Measurements from ENCODE around the gene TRIP12. TPM values are rescaled to one million over a fixed set of nuclear protein-coding genes. Genes with fewer than 3 reads are reported as not detected.

TRIP12 gene
- total RNA-seq, 1 experiment from 2014 or later = 166 TPM

DNA sequence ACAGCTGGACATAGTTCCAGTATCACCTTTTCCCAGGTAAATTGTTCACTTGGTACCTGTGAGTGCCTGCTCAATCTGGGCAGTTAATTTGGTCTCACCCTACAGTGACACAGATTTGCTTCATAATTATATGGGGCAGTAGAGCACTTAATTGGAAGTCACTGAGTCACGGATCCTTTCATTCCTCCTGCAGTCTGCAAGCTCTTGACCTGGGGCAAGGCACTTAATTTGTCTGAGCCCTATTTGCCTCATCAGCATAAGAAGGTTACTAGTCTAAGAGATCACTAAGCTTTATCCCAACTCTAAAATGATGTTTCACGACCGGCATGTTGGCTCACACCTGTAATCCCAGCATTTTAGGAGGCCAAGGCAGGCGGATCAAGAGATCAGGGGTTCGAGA, 9.4 kb upstream of the TRIP12 start:
- Histone ChIP-seq H3T11ph (ENCODE audit: low read length) (no peak overlapping the region), H3K27ac (ENCODE audit: insufficient read length, low read depth, low read length) (no peak overlapping the region), H2AK5ac (ENCODE audit: insufficient read length, low read length) (no peak overlapping the region), H3K4me1 (ENCODE audit: insufficient read depth, low read length) (no peaks in the 10 kb centered on the region), H2AFZ (ENCODE audit: low read length) (no peak overlapping the region), H2BK120ac (ENCODE audit: low read depth, low read length, poor library complexity, severe bottlenecking) (no peak overlapping the region), H4K91ac (ENCODE audit: insufficient read length, low read depth, low read length) (no peak overlapping the region), H3K79me1 (ENCODE audit: insufficient read depth, low read depth, low read length, poor library complexity, severe bottlenecking) (no peaks in the 10 kb centered on the region), H3K56ac (ENCODE audit: insufficient read length, low read depth, low read length) (no peak overlapping the region), H3K18ac (ENCODE audit: insufficient read length, low read depth, low read length) (no peak overlapping the region), H2BK20ac (ENCODE audit: low read depth, low read length, poor library complexity, severe bottlenecking) (no peak overlapping the region), H3K4me2 (ENCODE audit: insufficient read depth, insufficient read length, low read length) (no peak overlapping the region), H2BK5ac (ENCODE audit: insufficient read length, low read length) (no peak overlapping the region), H3K79me2 (ENCODE audit: insufficient read depth, low read length) (no peaks in the 10 kb centered on the region), H3K23me2 (ENCODE audit: insufficient read length, low read depth, low read length, poor library complexity, severe bottlenecking) (no peaks in the 10 kb centered on the region), H3K9me3 (ENCODE audit: control insufficient read depth, low read depth, low read length) (no peaks in the 10 kb centered on the region), H2BK12ac (ENCODE audit: insufficient read length, low read depth, low read length) (no peak overlapping the region), H3K9ac (ENCODE audit: extremely low read depth, insufficient read length, low read length) (no peak overlapping the region), H2BK15ac (ENCODE audit: low read depth, low read length) (no peak overlapping the region), H4K5ac (ENCODE audit: insufficient read length, low read depth, low read length) (no peak overlapping the region), H4K20me1 (ENCODE audit: control insufficient read depth, insufficient read depth, insufficient read length) (no peaks in the 10 kb centered on the region), H3K14ac (ENCODE audit: insufficient read depth, low read length) (no peak overlapping the region), H4K8ac (replicated peaks; ENCODE audit: insufficient read length, low read depth, low read length) (no peak overlapping the region), H3K23ac (ENCODE audit: insufficient read length, low read depth, low read length) (no peak overlapping the region), H3K27me3 (ENCODE audit: insufficient read depth, low read length) (no peaks in the 10 kb centered on the region), H3K4ac (ENCODE audit: low read depth, low read length) (no peak overlapping the region)
- no peaks in the 10 kb centered on the region for H3K27me3 Mint-ChIP-seq (ENCODE audit: low read depth)
- no peak for DNase-seq
- TF ChIP-seq, protein P1, sequence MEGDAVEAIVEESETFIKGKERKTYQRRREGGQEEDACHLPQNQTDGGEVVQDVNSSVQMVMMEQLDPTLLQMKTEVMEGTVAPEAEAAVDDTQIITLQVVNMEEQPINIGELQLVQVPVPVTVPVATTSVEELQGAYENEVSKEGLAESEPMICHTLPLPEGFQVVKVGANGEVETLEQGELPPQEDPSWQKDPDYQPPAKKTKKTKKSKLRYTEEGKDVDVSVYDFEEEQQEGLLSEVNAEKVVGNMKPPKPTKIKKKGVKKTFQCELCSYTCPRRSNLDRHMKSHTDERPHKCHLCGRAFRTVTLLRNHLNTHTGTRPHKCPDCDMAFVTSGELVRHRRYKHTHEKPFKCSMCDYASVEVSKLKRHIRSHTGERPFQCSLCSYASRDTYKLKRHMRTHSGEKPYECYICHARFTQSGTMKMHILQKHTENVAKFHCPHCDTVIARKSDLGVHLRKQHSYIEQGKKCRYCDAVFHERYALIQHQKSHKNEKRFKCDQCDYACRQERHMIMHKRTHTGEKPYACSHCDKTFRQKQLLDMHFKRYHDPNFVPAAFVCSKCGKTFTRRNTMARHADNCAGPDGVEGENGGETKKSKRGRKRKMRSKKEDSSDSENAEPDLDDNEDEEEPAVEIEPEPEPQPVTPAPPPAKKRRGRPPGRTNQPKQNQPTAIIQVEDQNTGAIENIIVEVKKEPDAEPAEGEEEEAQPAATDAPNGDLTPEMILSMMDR (conservative IDR thresholded peaks at IDR 0.05) = no peak
- no CpG with 5 or more reads among the region's 5 CpGs for WGBS (ENCODE audit: extremely low coverage, insufficient read length, low lambda C conversion rate)
- H3K4me3 Mint-ChIP-seq = no peak overlapping the region
- H3K4me1 Mint-ChIP-seq = peaks cover 3% of the 10 kb centered on the region in 2 experiments; a peak in 2 of 4 replicates
- H3K9me3 Mint-ChIP-seq = 0 out of 5 replicates have a peak, but pooled peaks cover 0 to 2% of the 10 kb centered on the region in 2 experiments
- H3K27ac Mint-ChIP-seq = no peak overlapping the region
- H3K36me3 Mint-ChIP-seq (ENCODE audit: insufficient read depth in 1 of 3, low read depth in 3 of 3) = peaks cover 4 to 8% (median 5%) of the 10 kb centered on the region in 3 experiments; a peak in 6 of 7 replicates

All from H9 (cell line).